Spinal cord (tissue), 10 donors: Measurements from ENCODE around the gene PRUNE1. TPM values are rescaled to one million over a fixed set of nuclear protein-coding genes. Genes with fewer than 3 reads are reported as not detected.

Experiments
- DNase-seq, 6 donors: peaks; one replicate each; pipeline versions ENCODE4 v3.0.0 to v3.0.0-alpha.2; 2013 to 2015; ENCODE audit warnings: low spot score in 6 of 6, low read depth in 4 of 6
- H3K27ac ChIP-seq: one replicate; pipeline ENCODE4 v1.5.1; 2013; ENCODE audit warnings: low read depth, low read length, control low read depth
- H3K27me3 ChIP-seq: one replicate; pipeline ENCODE4 v1.6.1; 2013; ENCODE audit warnings: low read length; ENCODE audit not compliant: control insufficient read depth, insufficient read depth
- H3K36me3 ChIP-seq: one replicate; pipeline ENCODE4 v1.6.1; 2013; ENCODE audit warnings: low read length; ENCODE audit not compliant: control insufficient read depth, insufficient read depth
- H3K4me1 ChIP-seq: one replicate; pipeline ENCODE4 v1.6.1; 2013; ENCODE audit warnings: low read length; ENCODE audit not compliant: control insufficient read depth, insufficient read depth
- H3K4me3 ChIP-seq: one replicate; pipeline ENCODE4 v1.5.1; 2013; ENCODE audit warnings: low read depth, low read length, control low read depth
- H3K9me3 ChIP-seq: one replicate; pipeline ENCODE4 v1.6.1; 2013; ENCODE audit warnings: low read length; ENCODE audit not compliant: control insufficient read depth, insufficient read depth
- WGBS: methylation state at CpG from one replicate; pipeline ENCODE4 v1.1.5; 2013; ENCODE audit warnings: missing lambda C conversion rate; ENCODE audit not compliant: insufficient coverage; 5-methylcytosine and 5-hydroxymethylcytosine counted together
- polyA plus RNA-seq, 2 donors: library from polyadenylated mRNA; unstranded; fragments of 120-200 nt; gene quantifications; one replicate each; pipeline ENCODE4 v1.2.1, GENCODE V29; 2013; ENCODE audit not compliant: insufficient read length in 2 of 2
- total RNA-seq, 2 donors: library from RNA; depleted of rRNA in 1 of 2; stranded (reverse); fragments of 120-200 nt in 1 of 2; fragments of >200 nt in 1 of 2; gene quantifications; one replicate each; pipeline versions ENCODE4 v1.2.3 to v1.2.4, GENCODE V29; 2013 to 2014
- donor health status: healthy.

Gene PRUNE1
- total and polyA plus RNA-seq, 4 donors = 18.9 to 39.4 (median 33.3) TPM

GRCh38 chr1:150969626-150970025 is 38.6 kb upstream of the PRUNE1 start:
- peaks cover 60% of the 10 kb centered on the region for H3K4me1 ChIP-seq
- H3K27ac ChIP-seq = no peak overlapping the region
- DNase-seq = no peak
- H3K9me3 ChIP-seq = no peaks in the 10 kb centered on the region
- no peaks in the 10 kb centered on the region for H3K27me3 ChIP-seq
- peaks cover 58% of the 10 kb centered on the region for H3K36me3 ChIP-seq
- WGBS = 80% methylated on average over 2 of the region's 3 CpGs
- no peak overlapping the region for H3K4me3 ChIP-seq

- Histone ChIP-seq H3K36me3 (peaks cover 51% of the 10 kb centered on the region), H3K27me3 (no peaks in the 10 kb centered on the region), H3K4me1 (peaks cover 67% of the 10 kb centered on the region), H3K4me3 (no peak overlapping the region), H3K9me3 (no peaks in the 10 kb centered on the region), H3K27ac (peak overlapping the region; percentile 25)
- 20% methylated on average over 5 of the region's 11 CpGs for WGBS
- DNase-seq = no peak
These were observed 37.3 kb upstream of the PRUNE1 start for GRCh38 chr1:150970808-150971582.

- H3K27me3 ChIP-seq = no peaks in the 10 kb centered on the region
- H3K27ac ChIP-seq = peak overlapping the region; percentile 25
- no peaks in the 10 kb centered on the region for H3K9me3 ChIP-seq
- no peak overlapping the region for H3K4me3 ChIP-seq
- WGBS = 39% methylated on average over 5 of the region's 6 CpGs
- DNase-seq = no peak
- peaks cover 43% of the 10 kb centered on the region for H3K36me3 ChIP-seq
- H3K4me1 ChIP-seq = peaks cover 67% of the 10 kb centered on the region
These were observed 36.4 kb upstream of the PRUNE1 start for GRCh38 chr1:150971583-150972416.

DNA sequence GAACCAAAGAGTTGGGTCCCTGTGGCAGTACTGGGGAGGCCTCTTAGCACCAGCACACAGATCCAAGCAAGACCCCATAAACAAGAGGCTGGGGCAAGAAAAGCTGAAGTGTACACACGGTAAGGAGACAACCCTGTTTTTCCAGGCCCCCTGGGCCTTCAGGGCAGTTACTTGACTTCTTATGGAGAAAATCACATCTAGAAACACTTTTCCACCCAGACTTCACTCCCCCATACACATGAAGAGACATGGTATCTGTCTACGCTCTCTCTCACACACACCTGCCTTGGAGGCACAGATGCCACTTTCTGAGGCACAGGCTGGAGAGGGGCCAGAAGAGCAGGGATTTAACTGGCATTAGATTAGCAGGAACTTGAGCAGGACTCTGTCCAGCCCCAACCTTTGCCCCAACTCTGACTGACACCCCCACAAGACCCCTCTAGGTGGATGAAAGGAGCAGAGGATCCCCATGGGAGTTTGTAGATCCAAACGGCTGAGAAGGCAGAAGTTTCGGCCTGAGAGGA is 35.8 kb upstream of the PRUNE1 start:
- DNase-seq = no peak
- 58% methylated on average over 3 of the region's 4 CpGs for WGBS
- Histone ChIP-seq H3K4me3 (peak overlapping the region; percentile 82), H3K36me3 (peaks cover 37% of the 10 kb centered on the region), H3K27me3 (no peaks in the 10 kb centered on the region), H3K4me1 (peaks cover 70% of the 10 kb centered on the region), H3K27ac (no peak overlapping the region), H3K9me3 (no peaks in the 10 kb centered on the region)

- Histone ChIP-seq H3K27me3 (no peaks in the 10 kb centered on the region), H3K4me1 (peaks cover 63% of the 10 kb centered on the region), H3K36me3 (peaks cover 28% of the 10 kb centered on the region), H3K9me3 (no peaks in the 10 kb centered on the region), H3K27ac (peak overlapping the region; percentile 78), H3K4me3 (peak overlapping the region; percentile 82)
- WGBS = 17% methylated on average over 15 of the region's 15 CpGs
- DNase-seq = no peak
These were observed 34.9 kb upstream of the PRUNE1 start for GRCh38 chr1:150973258-150973835.

DNA sequence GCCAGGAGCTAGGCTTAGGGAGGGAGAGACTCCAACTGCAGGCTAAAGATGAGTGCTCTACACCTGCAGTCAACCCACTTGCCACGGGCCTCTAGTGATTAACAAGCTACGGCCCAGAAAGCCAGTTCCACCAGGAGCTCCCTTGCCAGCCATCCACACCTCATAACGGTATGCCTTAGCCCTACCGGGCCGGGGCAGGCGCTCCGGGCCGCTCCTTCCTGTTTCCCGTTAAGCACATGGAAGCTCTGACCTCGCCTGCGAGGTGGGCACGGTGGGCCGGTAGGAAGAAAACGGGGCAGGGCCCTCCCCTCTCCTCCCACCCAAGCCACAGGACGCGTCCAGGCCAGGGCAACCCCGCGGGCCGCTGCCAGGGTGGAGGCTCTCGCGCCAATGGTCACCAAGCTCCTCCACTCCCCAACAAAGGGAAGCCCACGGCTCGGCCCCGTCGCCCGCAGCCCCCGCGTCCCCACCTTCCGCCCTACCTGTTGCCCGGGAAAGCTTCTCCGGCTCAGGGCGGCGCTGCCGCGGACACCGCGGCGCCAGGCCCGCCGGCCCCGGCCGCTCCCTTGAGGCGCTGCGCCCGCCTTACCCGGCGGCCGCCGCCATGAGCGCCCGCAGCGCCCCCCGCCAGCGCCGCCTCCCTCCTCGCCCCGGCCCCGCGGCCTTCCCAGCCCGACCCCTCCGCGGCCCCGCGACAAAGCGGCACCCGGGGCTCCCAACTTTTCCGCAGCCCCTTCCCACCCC is 34.2 kb upstream of the PRUNE1 start:
- Histone ChIP-seq H3K9me3 (no peaks in the 10 kb centered on the region), H3K27ac (peak overlapping the region; percentile 78), H3K36me3 (peaks cover 22% of the 10 kb centered on the region), H3K4me1 (peaks cover 58% of the 10 kb centered on the region), H3K4me3 (peak overlapping the region; percentile 82), H3K27me3 (no peaks in the 10 kb centered on the region)
- DNase-seq = peak in 3 of 6 donors; percentile 24 to 60 (median 50)
- under 1% methylated on average over 66 of the region's 67 CpGs for WGBS

GRCh38 chr1:150974580-150975478 is 33.4 kb upstream of the PRUNE1 start, which contains the start of gene CERS2:
CERS2 (minus strand) TSS chr1:150974835; CDS start chr1:150969090, 5,745 bp downstream.
- H3K9me3 ChIP-seq = no peaks in the 10 kb centered on the region
- WGBS = under 1% methylated on average over 86 of the region's 106 CpGs
- H3K36me3 ChIP-seq = peaks cover 19% of the 10 kb centered on the region
- peaks cover 58% of the 10 kb centered on the region for H3K4me1 ChIP-seq
- peak within 1 kb of the TSS; percentile 84 for H3K27ac ChIP-seq
- H3K27me3 ChIP-seq = no peaks in the 10 kb centered on the region
- peak within 1 kb of the TSS; percentile 82 for H3K4me3 ChIP-seq
- peak in 4 of 6 donors; percentile 43 to 90 (median 66) for DNase-seq

DNA sequence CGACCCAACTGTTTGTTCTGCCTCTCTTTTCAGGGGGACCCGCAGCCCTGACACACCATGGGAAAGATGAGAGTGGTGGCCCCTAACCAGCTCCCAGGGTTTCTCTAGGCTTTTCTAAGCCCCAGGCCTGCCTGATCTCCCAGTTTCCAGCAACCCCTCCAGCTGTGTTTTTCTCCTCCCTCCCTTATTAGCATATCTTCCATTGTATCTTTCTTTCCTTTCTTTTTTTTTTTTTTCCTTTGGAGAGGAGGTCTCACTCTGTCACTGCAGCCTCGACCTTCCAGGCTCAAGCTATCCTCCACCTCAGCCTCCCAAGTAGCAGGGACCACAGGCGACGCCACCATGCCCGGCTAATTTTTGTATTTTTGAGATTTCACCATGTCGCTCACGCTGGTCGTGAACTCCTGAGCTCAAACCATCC is 31.8 kb upstream of the PRUNE1 start:
- DNase-seq = no peak
- Histone ChIP-seq H3K27ac (no peak overlapping the region), H3K36me3 (peaks cover 12% of the 10 kb centered on the region), H3K9me3 (no peaks in the 10 kb centered on the region), H3K4me1 (peaks cover 51% of the 10 kb centered on the region), H3K27me3 (no peaks in the 10 kb centered on the region), H3K4me3 (no peak overlapping the region)
- 92% methylated on average over 6 of the region's 9 CpGs for WGBS
